H9 (cell line): ENCODE results near the gene CCDC12. TPM values are rescaled to one million over a fixed set of nuclear protein-coding genes. Genes with fewer than 3 reads are reported as not detected.
A peak's percentile ranks its signal among the peaks of the same experiment; 100 is the strongest.

ENCODE experiments used
- DNase-seq: peaks from one replicate; pipeline ENCODE4 v3.0.0-alpha.2; 2017
- H2AFZ ChIP-seq: one replicate; pipeline ENCODE4 v1.6.1; 2013; ENCODE audit warnings: mild to moderate bottlenecking, low read length, control low read depth, moderate library complexity
- H2AK5ac ChIP-seq: 2 replicates; pipeline ENCODE4 v1.6.1; 2013; ENCODE audit warnings: low read length, control low read depth, mixed read lengths; ENCODE audit not compliant: insufficient read length
- H2BK120ac ChIP-seq: one replicate; pipeline ENCODE4 v1.6.1; 2013; ENCODE audit warnings: low read depth, mild to moderate bottlenecking, low read length, control low read depth, inconsistent platforms; ENCODE audit not compliant: poor library complexity, severe bottlenecking
- H2BK12ac ChIP-seq: 2 replicates; pipeline ENCODE4 v1.6.1; 2013; ENCODE audit warnings: low read length, control low read depth, mixed read lengths, low read depth; ENCODE audit not compliant: insufficient read length
- H2BK15ac ChIP-seq: 2 replicates; pipeline ENCODE4 v1.6.1; 2013; ENCODE audit warnings: low read depth, low read length, control low read depth
- H2BK20ac ChIP-seq: one replicate; pipeline ENCODE4 v1.6.1; 2013; ENCODE audit warnings: low read depth, mild to moderate bottlenecking, low read length, control low read depth, inconsistent platforms; ENCODE audit not compliant: poor library complexity, severe bottlenecking
- H2BK5ac ChIP-seq: 2 replicates; pipeline ENCODE4 v1.6.1; 2013; ENCODE audit warnings: low read length, control low read depth, mixed read lengths; ENCODE audit not compliant: insufficient read length
- H3K14ac ChIP-seq: 2 replicates; pipeline ENCODE4 v1.6.1; 2013; ENCODE audit warnings: low read length, control low read depth; ENCODE audit not compliant: insufficient read depth
- H3K18ac ChIP-seq: 2 replicates; pipeline ENCODE4 v1.6.1; 2013; ENCODE audit warnings: low read depth, mild to moderate bottlenecking, mixed read lengths, low read length, control low read depth; ENCODE audit not compliant: insufficient read length
- H3K23ac ChIP-seq: 2 replicates; pipeline ENCODE4 v1.6.1; 2013; ENCODE audit warnings: low read length, control low read depth, mixed read lengths, low read depth; ENCODE audit not compliant: insufficient read length
- H3K23me2 ChIP-seq: 2 replicates; pipeline ENCODE4 v1.6.1; 2013; ENCODE audit warnings: low read depth, mild to moderate bottlenecking, mixed read lengths, low read length, control low read depth; ENCODE audit not compliant: insufficient read length, poor library complexity, severe bottlenecking
- H3K27ac ChIP-seq: 2 replicates; pipeline ENCODE4 v1.5.1; 2013; ENCODE audit warnings: low read length, control low read depth, mixed read lengths, low read depth; ENCODE audit not compliant: insufficient read length
- H3K27me3 ChIP-seq: 2 replicates; pipeline ENCODE4 v1.6.1; 2013; ENCODE audit warnings: low read length, control low read depth, inconsistent platforms; ENCODE audit not compliant: insufficient read depth
- H3K4ac ChIP-seq: 2 replicates; pipeline ENCODE4 v1.6.1; 2013; ENCODE audit warnings: low read depth, mild to moderate bottlenecking, control low read depth, inconsistent platforms, low read length, moderate library complexity
- H3K4me1 ChIP-seq: 2 replicates; pipeline ENCODE4 v1.6.1; 2013; ENCODE audit warnings: low read length, control low read depth, inconsistent platforms; ENCODE audit not compliant: insufficient read depth
- H3K4me2 ChIP-seq: 2 replicates; pipeline ENCODE4 v1.6.1; 2013; ENCODE audit warnings: low read length, control low read depth, mixed read lengths; ENCODE audit not compliant: insufficient read length, insufficient read depth
- H3K56ac ChIP-seq: 2 replicates; pipeline ENCODE4 v1.6.1; 2013; ENCODE audit warnings: low read depth, mild to moderate bottlenecking, mixed read lengths, low read length, control low read depth; ENCODE audit not compliant: insufficient read length
- H3K79me1 ChIP-seq: 2 replicates; pipeline ENCODE4 v1.6.1; 2013; ENCODE audit warnings: low read depth, mild to moderate bottlenecking, moderate library complexity, low read length, control low read depth, inconsistent platforms; ENCODE audit not compliant: insufficient read depth, poor library complexity, severe bottlenecking
- H3K79me2 ChIP-seq: 2 replicates; pipeline ENCODE4 v1.6.1; 2013; ENCODE audit warnings: low read length, control low read depth, inconsistent platforms; ENCODE audit not compliant: insufficient read depth
- H3K9ac ChIP-seq: 2 replicates; pipeline ENCODE4 v1.6.1; 2013; ENCODE audit warnings: low read length, control low read depth, mixed read lengths; ENCODE audit not compliant: insufficient read length; ENCODE audit errors: extremely low read depth
- H3K9me3 ChIP-seq: one replicate; pipeline ENCODE4 v1.6.1; 2013; ENCODE audit warnings: low read depth, low read length, inconsistent platforms; ENCODE audit not compliant: control insufficient read depth
- H3T11ph ChIP-seq: one replicate; pipeline ENCODE4 v1.6.1; 2013; ENCODE audit warnings: mild to moderate bottlenecking, low read length, control low read depth, inconsistent platforms
- H4K20me1 ChIP-seq: one replicate; pipeline ENCODE4 v1.6.1; 2013; ENCODE audit not compliant: control insufficient read depth, insufficient read length, insufficient read depth
- H4K5ac ChIP-seq: 2 replicates; pipeline ENCODE4 v1.6.1; 2013; ENCODE audit warnings: low read depth, mild to moderate bottlenecking, mixed read lengths, low read length, control low read depth; ENCODE audit not compliant: insufficient read length
- H4K8ac ChIP-seq: replicated peaks from 2 replicates; pipeline ENCODE4 v1.6.1; 2013; ENCODE audit warnings: low read length, control low read depth, mixed read lengths, low read depth; ENCODE audit not compliant: insufficient read length
- H4K91ac ChIP-seq: 2 replicates; pipeline ENCODE4 v1.6.1; 2013; ENCODE audit warnings: low read depth, mild to moderate bottlenecking, moderate library complexity, mixed read lengths, low read length, control low read depth; ENCODE audit not compliant: insufficient read length
- H3K27ac Mint-ChIP-seq, 3 experiments: 2 replicates in 2 of 3; 3 replicates in 1 of 3; pipeline ENCODE4 v1.8.0; 2020 to 2021; ENCODE audit warnings: mixed read lengths in 3 of 3, mild to moderate bottlenecking in 1 of 3, moderate library complexity in 1 of 3
- H3K27me3 Mint-ChIP-seq: 2 replicates; pipeline ENCODE4 v1.8.0; 2021; ENCODE audit warnings: low read depth, mild to moderate bottlenecking, moderate library complexity, mixed read lengths
- H3K36me3 Mint-ChIP-seq, 3 experiments: 2 replicates in 2 of 3; 3 replicates in 1 of 3; pipeline ENCODE4 v1.8.0; 2020 to 2021; ENCODE audit warnings: low read depth in 3 of 3, mixed read lengths in 3 of 3; ENCODE audit not compliant: insufficient read depth in 1 of 3
- H3K4me1 Mint-ChIP-seq, 2 experiments: 2 replicates each; pipeline ENCODE4 v1.8.0; 2020; ENCODE audit warnings: mixed read lengths in 2 of 2
- H3K4me3 Mint-ChIP-seq, 2 experiments: 2 replicates in 1 of 2; 3 replicates in 1 of 2; pipeline ENCODE4 v1.8.0; 2020 to 2021; ENCODE audit warnings: mild to moderate bottlenecking in 2 of 2, mixed read lengths in 2 of 2, moderate library complexity in 1 of 2
- H3K9me3 Mint-ChIP-seq, 2 experiments: 2 replicates in 1 of 2; 3 replicates in 1 of 2; pipeline ENCODE4 v1.8.0; 2020; ENCODE audit warnings: mild to moderate bottlenecking in 2 of 2, mixed read lengths in 2 of 2, moderate library complexity in 1 of 2
- WGBS: extraction: QIAGEN DNeasy Blood & Tissue Kit; methylation state at CpG from one replicate; pipeline ENCODE4 v1.1.7; 2013; ENCODE audit warnings: missing lambda C conversion rate, low lambda C conversion rate, mixed read lengths; ENCODE audit not compliant: insufficient read length; ENCODE audit errors: extremely low coverage; 5-methylcytosine and 5-hydroxymethylcytosine counted together
- total RNA-seq: library from RNA; stranded (reverse); gene quantifications from 2 replicates; pipeline ENCODE4 v1.2.1, GENCODE V29; 2021
- TF ChIP-seq, protein P1 (sequence below): fragments of 200-600 bp; sonication (generic); conservative IDR thresholded peaks from 3 replicates; pipeline ENCODE4 v1.8.0; 2021; ENCODE audit warnings: antibody characterized with exemption, mild to moderate bottlenecking

The CCDC12 gene
- total RNA-seq, 1 experiment from 2014 or later = 54.0 TPM

DNA sequence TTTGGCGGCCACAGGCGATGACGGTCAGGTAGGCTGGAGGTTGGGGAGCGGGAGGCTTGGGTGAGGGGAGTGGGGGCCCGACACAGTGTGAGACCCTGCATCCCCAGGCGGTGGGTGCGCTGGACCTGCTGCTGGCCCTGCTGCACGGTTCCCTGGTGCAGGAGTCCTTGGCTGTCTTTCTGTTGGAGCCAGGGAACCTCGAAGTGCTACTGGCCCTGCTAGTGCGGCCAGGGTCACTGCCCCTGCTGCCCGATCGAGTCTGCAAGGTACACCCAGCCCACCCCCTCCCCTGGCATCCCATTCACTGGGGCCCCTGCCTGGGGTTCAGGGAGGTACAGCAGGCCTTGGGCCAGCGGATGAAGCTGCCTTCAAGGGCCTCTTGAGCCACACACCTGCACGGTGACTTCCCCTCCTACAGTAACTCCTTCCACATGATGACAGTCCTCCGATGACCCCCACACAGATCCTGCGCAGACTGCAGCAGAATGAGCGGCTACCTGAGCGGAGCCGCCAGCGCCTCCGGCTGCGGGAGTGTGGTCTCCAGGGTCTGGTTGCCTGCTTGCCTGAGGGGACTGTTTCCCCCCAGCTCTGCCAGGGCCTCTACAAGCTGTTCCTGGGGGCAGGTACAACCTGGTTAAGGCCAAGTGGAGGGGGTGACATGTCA, 22.4 kb upstream of the CCDC12 start:
- no peak overlapping the region for H3K23ac ChIP-seq
- no peak for DNase-seq
- no CpG with 5 or more reads among the region's 22 CpGs for WGBS

More for the DNA sequence above, 22.4 kb upstream of the CCDC12 start:
- peaks cover 5 to 8% of the 10 kb centered on the region in 2 experiments for H3K4me1 Mint-ChIP-seq
- no peaks in the 10 kb centered on the region; a peak in 1 of 5 replicates for H3K9me3 Mint-ChIP-seq
- H3K56ac ChIP-seq = no peak overlapping the region
- H3K27me3 ChIP-seq = no peaks in the 10 kb centered on the region
- H3K27me3 Mint-ChIP-seq = no peaks in the 10 kb centered on the region
- no peak overlapping the region for H2AK5ac ChIP-seq
- H4K8ac ChIP-seq = no peak overlapping the region
- no peak overlapping the region for H3K4me2 ChIP-seq
- H3K27ac Mint-ChIP-seq = peak overlapping the region in 1 of 3 experiments; percentile 85; a peak in 1 of 7 replicates
- H3K27ac ChIP-seq = no peak overlapping the region
- H4K5ac ChIP-seq = no peak overlapping the region
- TF ChIP-seq, protein P1, sequence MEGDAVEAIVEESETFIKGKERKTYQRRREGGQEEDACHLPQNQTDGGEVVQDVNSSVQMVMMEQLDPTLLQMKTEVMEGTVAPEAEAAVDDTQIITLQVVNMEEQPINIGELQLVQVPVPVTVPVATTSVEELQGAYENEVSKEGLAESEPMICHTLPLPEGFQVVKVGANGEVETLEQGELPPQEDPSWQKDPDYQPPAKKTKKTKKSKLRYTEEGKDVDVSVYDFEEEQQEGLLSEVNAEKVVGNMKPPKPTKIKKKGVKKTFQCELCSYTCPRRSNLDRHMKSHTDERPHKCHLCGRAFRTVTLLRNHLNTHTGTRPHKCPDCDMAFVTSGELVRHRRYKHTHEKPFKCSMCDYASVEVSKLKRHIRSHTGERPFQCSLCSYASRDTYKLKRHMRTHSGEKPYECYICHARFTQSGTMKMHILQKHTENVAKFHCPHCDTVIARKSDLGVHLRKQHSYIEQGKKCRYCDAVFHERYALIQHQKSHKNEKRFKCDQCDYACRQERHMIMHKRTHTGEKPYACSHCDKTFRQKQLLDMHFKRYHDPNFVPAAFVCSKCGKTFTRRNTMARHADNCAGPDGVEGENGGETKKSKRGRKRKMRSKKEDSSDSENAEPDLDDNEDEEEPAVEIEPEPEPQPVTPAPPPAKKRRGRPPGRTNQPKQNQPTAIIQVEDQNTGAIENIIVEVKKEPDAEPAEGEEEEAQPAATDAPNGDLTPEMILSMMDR = no peak; the same call in 2 of the 3 replicates
- H3K18ac ChIP-seq = no peak overlapping the region
- H3K4me3 Mint-ChIP-seq = no peak overlapping the region
- H2BK20ac ChIP-seq = no peak overlapping the region
- no peak overlapping the region for H2BK15ac ChIP-seq
- H3K4ac ChIP-seq = no peak overlapping the region
- no peaks in the 10 kb centered on the region for H4K20me1 ChIP-seq
- no peak overlapping the region for H3K14ac ChIP-seq
- H3K23me2 ChIP-seq = no peaks in the 10 kb centered on the region
- H3T11ph ChIP-seq = no peak overlapping the region
- H3K79me2 ChIP-seq = no peaks in the 10 kb centered on the region
- no peak overlapping the region for H3K9ac ChIP-seq
- H3K4me1 ChIP-seq = no peaks in the 10 kb centered on the region
- no peak overlapping the region for H2BK120ac ChIP-seq
- H3K79me1 ChIP-seq = no peaks in the 10 kb centered on the region
- no peaks in the 10 kb centered on the region for H3K9me3 ChIP-seq
- no peak overlapping the region for H4K91ac ChIP-seq
- no peak overlapping the region for H2BK5ac ChIP-seq
- H3K36me3 Mint-ChIP-seq = peaks cover 13 to 33% (median 28%) of the 10 kb centered on the region in 3 experiments; a peak in 6 of 7 replicates
- H2AFZ ChIP-seq = no peak overlapping the region
- H2BK12ac ChIP-seq = no peak overlapping the region
